H1 (cell line): Measurements from ENCODE around the gene CWC27. TPM values are rescaled to one million over a fixed set of nuclear protein-coding genes. Genes with fewer than 3 reads are reported as not detected.

Experiments used
- RNF2 ChIP-seq: fragments of 200-900, 300-1000 bp; sonication (generic); IDR thresholded peaks from 2 replicates; pipeline ENCODE4 v1.7.1; 2016; ENCODE audit warnings: borderline replicate concordance, low read depth, mild to moderate bottlenecking, antibody characterized with exemption, low read length; ENCODE audit not compliant: poor library complexity, severe bottlenecking; ENCODE audit errors: missing control alignments
- polyA plus RNA-seq, 7 experiments: library from polyadenylated mRNA; depleted of rRNA in 3 of 7; stranded (reverse) in 5 of 7; unstranded in 2 of 7; fragments of >200 nt in 5 of 7; fragments of 200-250 nt in 2 of 7; gene quantifications; 1 replicate in 5 of 7; 2 replicates in 1 of 7; 4 replicates in 1 of 7; pipeline versions ENCODE4 v1.2.1 to v1.2.3, GENCODE V29; 2011 to 2013; ENCODE audit warnings: missing spikeins in 2 of 7, mixed read lengths in 2 of 7
- total RNA-seq: library from RNA; stranded (reverse); fragmentation: NEBNext Ultra II Directional; extraction: Animal tissue kit (Norgen Biotek cat#: 25700); gene quantifications from 2 replicates; pipeline ENCODE4 v1.2.1, GENCODE V29; 2021

CWC27 gene
- total and polyA plus RNA-seq, 2 of the 8 experiments (the other 6 are each of a cell fraction or from before 2014, with no cell fraction given) = 24.9 to 43.4 TPM

DNA sequence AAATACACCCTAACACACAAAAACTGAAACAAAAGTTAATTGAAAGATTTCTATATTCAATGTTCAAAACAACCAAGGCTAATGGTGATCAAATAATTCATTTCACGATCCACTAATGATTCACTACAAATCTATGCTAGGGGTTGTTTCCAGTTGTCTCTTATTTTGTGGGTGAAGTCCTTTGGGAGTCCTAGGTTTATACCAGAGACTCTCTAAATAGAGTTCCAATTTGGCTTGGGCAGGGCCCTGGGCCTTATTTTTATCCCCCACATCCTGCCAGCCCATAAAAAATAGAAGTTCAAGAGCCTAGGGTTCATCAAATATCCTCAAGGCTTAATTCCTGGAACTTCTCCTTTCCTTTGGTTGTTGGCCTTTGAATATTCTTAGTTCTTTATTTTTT is 26.3 kb upstream of the CWC27 start (continued):
- no peak for TF ChIP-seq RNF2
- TF ChIP-seq, all 59 proteins: peak for 0
